DOHH2 (cell line): Measurements from ENCODE around the gene AP3S2.

Source experiments
- H3F3A ChIP-seq: fragments of 200-600 bp; sonication (generic), shearing (Covaris generic); 2 replicates; pipeline ENCODE4 v1.6.0; 2016; ENCODE audit warnings: antibody characterized with exemption, mild to moderate bottlenecking; ENCODE audit not compliant: control insufficient read depth, insufficient read depth
- H3K27ac ChIP-seq: fragments of 200-600 bp; sonication (generic); 2 replicates; pipeline ENCODE4 v1.5.1; 2014; ENCODE audit warnings: low read depth, mild to moderate bottlenecking, low read length, moderate library complexity
- H3K27me3 ChIP-seq: fragments of 200-600 bp; sonication (generic); 2 replicates; pipeline ENCODE4 v1.6.1; 2014; ENCODE audit warnings: mild to moderate bottlenecking, low read length, mixed read lengths; ENCODE audit not compliant: control insufficient read depth
- H3K36me3 ChIP-seq: fragments of 200-600 bp; sonication (generic); 2 replicates; pipeline ENCODE4 v1.6.1; 2014; ENCODE audit warnings: mild to moderate bottlenecking, low read length, moderate library complexity, mixed read lengths; ENCODE audit not compliant: control insufficient read depth
- H3K4me1 ChIP-seq: fragments of 200-600 bp; sonication (generic); 2 replicates; pipeline ENCODE4 v1.6.1; 2014; ENCODE audit warnings: mild to moderate bottlenecking, low read length, mixed read lengths; ENCODE audit not compliant: control insufficient read depth
- H3K4me2 ChIP-seq: fragments of 200-600 bp; sonication (generic); 2 replicates; pipeline ENCODE4 v1.6.0; 2014; ENCODE audit warnings: mild to moderate bottlenecking, low read length, moderate library complexity
- H3K4me3 ChIP-seq: fragments of 200-600 bp; sonication (generic); 2 replicates; pipeline ENCODE4 v1.5.1; 2014; ENCODE audit warnings: mild to moderate bottlenecking, low read length, mixed read lengths
- H3K79me2 ChIP-seq: fragments of 200-600 bp; sonication (generic); 2 replicates; pipeline ENCODE4 v1.6.1; 2014; ENCODE audit warnings: mild to moderate bottlenecking, low read length, mixed read lengths; ENCODE audit not compliant: control insufficient read depth
- H3K9me2 ChIP-seq: fragments of 200-600 bp; sonication (generic); replicated peaks from 2 replicates; pipeline ENCODE4 v1.6.1; 2014; ENCODE audit warnings: mild to moderate bottlenecking, low read length, mixed read lengths; ENCODE audit not compliant: control insufficient read depth
- H3K9me3 ChIP-seq: fragments of 200-600 bp; sonication (generic); 2 replicates; pipeline ENCODE4 v1.6.1; 2014; ENCODE audit warnings: antibody characterized with exemption, low read length, mixed read lengths; ENCODE audit not compliant: control insufficient read depth, insufficient read depth
- H4K20me1 ChIP-seq: fragments of 200-600 bp; sonication (generic); 2 replicates; pipeline ENCODE4 v1.6.0; 2014; ENCODE audit warnings: low read depth, mild to moderate bottlenecking, antibody characterized with exemption, low read length, moderate library complexity; ENCODE audit not compliant: control insufficient read depth, insufficient read depth
- CTCF ChIP-seq: fragments of 200-600 bp; sonication (generic); IDR thresholded peaks from one replicate; pipeline ENCODE4 v1.5.1; 2014; ENCODE audit warnings: antibody characterized with exemption, mild to moderate bottlenecking, low read depth, low read length; ENCODE audit not compliant: poor library complexity, severe bottlenecking
- EZH2phosphoT487 ChIP-seq: fragments of 200-600 bp; sonication (generic); IDR thresholded peaks from 2 replicates; pipeline ENCODE4 v1.6.1; 2017; ENCODE audit warnings: borderline replicate concordance, mild to moderate bottlenecking, antibody characterized with exemption, low read length, moderate library complexity, mixed read lengths

The AP3S2 gene

GRCh38 chr15:89917442-89918101, 23.8 kb upstream of the AP3S2 start:
- no peak overlapping the region for H3K4me2 ChIP-seq
- no peaks in the 10 kb centered on the region for H4K20me1 ChIP-seq
- no peak overlapping the region for H3K4me3 ChIP-seq
- H3K27me3 ChIP-seq: peaks cover 11% of the 10 kb centered on the region; the same call in 1 of the 2 replicates
- H3K27ac ChIP-seq: no peak overlapping the region
- no peaks in the 10 kb centered on the region for H3K9me3 ChIP-seq
- no peaks in the 10 kb centered on the region for H3F3A ChIP-seq
- no peaks in the 10 kb centered on the region for H3K9me2 ChIP-seq
- no peaks in the 10 kb centered on the region for H3K4me1 ChIP-seq
- H3K36me3 ChIP-seq: no peaks in the 10 kb centered on the region
- TF ChIP-seq CTCF: no peak
- no peak for TF ChIP-seq EZH2phosphoT487
- H3K79me2 ChIP-seq: no peaks in the 10 kb centered on the region

- H3K9me3 ChIP-seq: no peaks in the 10 kb centered on the region
- no peak overlapping the region for H3K4me3 ChIP-seq
These were observed 22.9 kb upstream of the AP3S2 start for GRCh38 chr15:89916660-89917059.

GRCh38 chr15:89912674-89913396, 19.0 kb upstream of the AP3S2 start, which contains the start of gene ARPIN:
ARPIN (minus strand) TSS chr15:89912952; CDS start chr15:89912835, 117 bp downstream.
- TF ChIP-seq EZH2phosphoT487 (no peak), CTCF (no peak)
- H3F3A ChIP-seq: no peaks in the 10 kb centered on the region
- no peak within 1 kb of the TSS for H3K4me3 ChIP-seq
- no peaks in the 10 kb centered on the region for H3K79me2 ChIP-seq
- peaks cover 3% of the 10 kb centered on the region; the same call in 1 of the 2 replicates for H3K4me1 ChIP-seq
- no peaks in the 10 kb centered on the region for H3K9me3 ChIP-seq
- no peaks in the 10 kb centered on the region for H3K36me3 ChIP-seq
- H3K27me3 ChIP-seq: peaks cover 21% of the 10 kb centered on the region
- no peak within 1 kb of the TSS for H3K4me2 ChIP-seq
- H4K20me1 ChIP-seq: no peaks in the 10 kb centered on the region
- H3K27ac ChIP-seq: no peak within 1 kb of the TSS
- no peaks in the 10 kb centered on the region for H3K9me2 ChIP-seq

More at GRCh38 chr15:89916660-89917059, 22.9 kb upstream of the AP3S2 start:
- Histone ChIP-seq H3K27ac (no peak overlapping the region), H4K20me1 (no peaks in the 10 kb centered on the region), H3K36me3 (no peaks in the 10 kb centered on the region), H3K4me1 (no peaks in the 10 kb centered on the region), H3K9me2 (no peaks in the 10 kb centered on the region), H3K79me2 (no peaks in the 10 kb centered on the region), H3K27me3 (peaks cover 16% of the 10 kb centered on the region), H3F3A (no peaks in the 10 kb centered on the region), H3K4me2 (no peak overlapping the region)
- TF ChIP-seq EZH2phosphoT487 (no peak), CTCF (no peak)
